OCI-LY1 (cell line): ENCODE measurements around the gene HMGB3.

Experiments used
- EZH2 ChIP-seq: fragments of 200-600 bp; sonication (generic), shearing (Covaris generic); IDR thresholded peaks from 2 replicates; pipeline ENCODE4 v1.8.0; 2017; ENCODE audit warnings: borderline replicate concordance, mixed run types, mild to moderate bottlenecking, antibody characterized with exemption, low read length, moderate library complexity, mixed read lengths
- TF ChIP-seq, protein P1 (sequence below): fragments of 200-600 bp; sonication (generic), shearing (Covaris generic); IDR thresholded peaks from 2 replicates; pipeline ENCODE4 v1.5.1; 2017; ENCODE audit warnings: mild to moderate bottlenecking, antibody characterized with exemption, low read length, moderate library complexity, mixed read lengths

DNA sequence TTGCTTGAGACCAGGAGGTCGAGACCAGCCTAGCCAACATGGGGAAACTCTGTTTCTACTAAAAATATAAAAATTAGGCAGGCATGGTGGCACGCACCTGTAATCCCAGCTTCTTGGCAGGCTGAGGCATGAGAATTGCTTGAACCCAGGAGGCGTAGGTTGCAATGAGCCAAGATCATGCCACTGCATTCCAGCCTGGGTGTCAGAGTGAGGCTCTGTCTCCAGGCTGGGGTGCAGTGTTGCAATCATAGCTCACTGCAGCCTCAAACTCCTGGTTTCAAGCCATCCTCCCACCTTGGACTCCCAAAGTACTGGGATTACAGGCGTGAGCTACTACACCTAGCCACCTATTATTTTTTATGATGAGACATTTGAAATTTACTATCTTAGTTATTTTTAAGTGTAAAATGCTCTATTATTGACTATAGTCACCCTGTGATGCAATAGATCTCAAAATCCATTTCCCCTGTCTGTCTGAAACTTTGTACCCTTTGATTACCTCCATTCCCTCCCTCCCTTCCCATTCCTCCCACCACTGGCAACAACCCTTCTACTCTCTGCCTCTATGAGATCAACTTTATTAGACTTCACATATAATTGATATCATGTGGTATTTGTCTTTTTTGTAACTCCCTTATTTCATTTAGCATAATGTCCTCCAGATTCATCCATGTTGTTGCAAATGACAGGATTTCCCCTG is 23.4 kb downstream of the HMGB3 start:
- TF ChIP-seq, protein P1, sequence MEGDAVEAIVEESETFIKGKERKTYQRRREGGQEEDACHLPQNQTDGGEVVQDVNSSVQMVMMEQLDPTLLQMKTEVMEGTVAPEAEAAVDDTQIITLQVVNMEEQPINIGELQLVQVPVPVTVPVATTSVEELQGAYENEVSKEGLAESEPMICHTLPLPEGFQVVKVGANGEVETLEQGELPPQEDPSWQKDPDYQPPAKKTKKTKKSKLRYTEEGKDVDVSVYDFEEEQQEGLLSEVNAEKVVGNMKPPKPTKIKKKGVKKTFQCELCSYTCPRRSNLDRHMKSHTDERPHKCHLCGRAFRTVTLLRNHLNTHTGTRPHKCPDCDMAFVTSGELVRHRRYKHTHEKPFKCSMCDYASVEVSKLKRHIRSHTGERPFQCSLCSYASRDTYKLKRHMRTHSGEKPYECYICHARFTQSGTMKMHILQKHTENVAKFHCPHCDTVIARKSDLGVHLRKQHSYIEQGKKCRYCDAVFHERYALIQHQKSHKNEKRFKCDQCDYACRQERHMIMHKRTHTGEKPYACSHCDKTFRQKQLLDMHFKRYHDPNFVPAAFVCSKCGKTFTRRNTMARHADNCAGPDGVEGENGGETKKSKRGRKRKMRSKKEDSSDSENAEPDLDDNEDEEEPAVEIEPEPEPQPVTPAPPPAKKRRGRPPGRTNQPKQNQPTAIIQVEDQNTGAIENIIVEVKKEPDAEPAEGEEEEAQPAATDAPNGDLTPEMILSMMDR, result no peak
- TF ChIP-seq EZH2, result no peak
